Measurements from ENCODE around the gene NUMA1. TPM values are rescaled to one million over a fixed set of nuclear protein-coding genes. Genes with fewer than 3 reads are reported as not detected.

Gene NUMA1
- total and polyA plus RNA-seq, 9 of the 15 experiments (the other 6 are each of a cell fraction or from before 2014, with no cell fraction given), result 4.1 to 104 (median 51.2) TPM

DNA sequence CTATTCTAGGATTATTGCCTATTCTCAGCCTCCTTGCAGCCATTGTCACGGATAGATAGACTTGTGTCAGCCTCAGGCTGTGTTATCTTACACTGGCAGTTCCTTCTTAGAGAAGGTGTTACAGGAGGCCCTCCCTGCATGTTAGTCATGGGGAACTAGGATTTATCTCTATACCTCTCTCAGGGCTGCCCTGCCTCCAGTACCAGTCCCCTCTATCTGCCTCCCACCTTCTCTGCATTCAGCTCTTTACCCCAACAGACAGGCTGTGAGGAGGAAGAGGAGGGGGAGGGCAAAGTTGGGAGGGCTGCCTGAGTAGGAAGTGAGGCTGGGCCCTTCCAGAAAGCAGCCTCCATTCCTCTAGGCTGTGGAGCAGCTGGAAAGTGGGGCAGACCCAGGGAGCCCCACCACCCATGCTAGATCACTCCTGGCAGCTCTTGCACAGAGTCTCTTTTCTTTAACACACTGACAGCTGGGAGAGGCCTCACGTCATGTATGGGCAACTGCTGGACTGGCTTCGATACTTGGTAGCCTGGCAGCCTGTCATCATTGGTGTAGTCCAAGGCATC, 84.5 kb downstream of the NUMA1 start (continued):
- TF ChIP-seq GTF2E2 (tag; IDR thresholded peaks at IDR 0.05) (no peak), BHLHE40 (IDR thresholded peaks at IDR 0.05; ENCODE audit: low read length) (peak; percentile 57), NR2C2 (CRISPR knock-in tag; IDR thresholded peaks at IDR 0.05) (no peak), NR2C2 (tag; IDR thresholded peaks at IDR 0.05) (no peak), TCF3 (CRISPR knock-in tag; IDR thresholded peaks at IDR 0.05) (peak; percentile 98), TOE1 (IDR thresholded peaks at IDR 0.05; ENCODE audit: borderline replicate concordance) (0 out of 2 replicates have a peak, but pooled peaks have one; percentile 15), TOE1 (CRISPR knock-in tag; IDR thresholded peaks at IDR 0.05; ENCODE audit: borderline replicate concordance, low read depth) (no peak), SOX6 (IDR thresholded peaks at IDR 0.05) (peak; percentile 89), ZKSCAN1 (IDR thresholded peaks at IDR 0.05; ENCODE audit: low read depth, low read length) (0 out of 2 replicates have a peak, but pooled peaks have one; percentile 16), TAF9B (IDR thresholded peaks at IDR 0.05; ENCODE audit: partially characterized antibody) (no peak), IFI16 (CRISPR knock-in tag; IDR thresholded peaks at IDR 0.05) (no peak), SAP30 (IDR thresholded peaks at IDR 0.05; ENCODE audit: borderline replicate concordance, insufficient read depth, low read depth, low read length, poor library complexity, severe bottlenecking) (no peak), ZNF766 (CRISPR knock-in tag; conservative IDR thresholded peaks at IDR 0.05) (no peak), GATAD2A (IDR thresholded peaks at IDR 0.05) (no peak), NCOR1 (IDR thresholded peaks at IDR 0.05) (peak; percentile 94), KLF10 (CRISPR knock-in tag; IDR thresholded peaks at IDR 0.05) (no peak), RBBP5 (IDR thresholded peaks at IDR 0.05; ENCODE audit: borderline replicate concordance, insufficient read depth, low read length, poor library complexity, severe bottlenecking) (peak; percentile 29), ZFP36 (IDR thresholded peaks at IDR 0.05; ENCODE audit: low read depth, low read length, partially characterized antibody) (peak; percentile 11), STAG1 (CRISPR knock-in tag; IDR thresholded peaks at IDR 0.05; ENCODE audit: borderline replicate concordance) (no peak), BDP1 (IDR thresholded peaks at IDR 0.05; ENCODE audit: insufficient read depth, insufficient read length) (no peak), JUND (IDR thresholded peaks at IDR 0.05; ENCODE audit: borderline replicate concordance, low read depth, low read length) (peak; percentile 77), JUND (tag; IDR thresholded peaks at IDR 0.05; ENCODE audit: borderline replicate concordance, low read depth, low read length) (peak; percentile 65; the same call in 1 of the 3 replicates)
- TF ChIP-seq, protein P1, sequence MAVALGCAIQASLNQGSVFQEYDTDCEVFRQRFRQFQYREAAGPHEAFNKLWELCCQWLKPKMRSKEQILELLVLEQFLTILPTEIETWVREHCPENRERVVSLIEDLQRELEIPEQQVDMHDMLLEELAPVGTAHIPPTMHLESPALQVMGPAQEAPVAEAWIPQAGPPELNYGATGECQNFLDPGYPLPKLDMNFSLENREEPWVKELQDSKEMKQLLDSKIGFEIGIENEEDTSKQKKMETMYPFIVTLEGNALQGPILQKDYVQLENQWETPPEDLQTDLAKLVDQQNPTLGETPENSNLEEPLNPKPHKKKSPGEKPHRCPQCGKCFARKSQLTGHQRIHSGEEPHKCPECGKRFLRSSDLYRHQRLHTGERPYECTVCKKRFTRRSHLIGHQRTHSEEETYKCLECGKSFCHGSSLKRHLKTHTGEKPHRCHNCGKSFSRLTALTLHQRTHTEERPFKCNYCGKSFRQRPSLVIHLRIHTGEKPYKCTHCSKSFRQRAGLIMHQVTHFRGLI (CRISPR knock-in tag; IDR thresholded peaks at IDR 0.05), result no peak
- TF ChIP-seq, protein P2, sequence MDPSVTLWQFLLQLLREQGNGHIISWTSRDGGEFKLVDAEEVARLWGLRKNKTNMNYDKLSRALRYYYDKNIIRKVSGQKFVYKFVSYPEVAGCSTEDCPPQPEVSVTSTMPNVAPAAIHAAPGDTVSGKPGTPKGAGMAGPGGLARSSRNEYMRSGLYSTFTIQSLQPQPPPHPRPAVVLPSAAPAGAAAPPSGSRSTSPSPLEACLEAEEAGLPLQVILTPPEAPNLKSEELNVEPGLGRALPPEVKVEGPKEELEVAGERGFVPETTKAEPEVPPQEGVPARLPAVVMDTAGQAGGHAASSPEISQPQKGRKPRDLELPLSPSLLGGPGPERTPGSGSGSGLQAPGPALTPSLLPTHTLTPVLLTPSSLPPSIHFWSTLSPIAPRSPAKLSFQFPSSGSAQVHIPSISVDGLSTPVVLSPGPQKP (CRISPR knock-in tag; IDR thresholded peaks at IDR 0.05), result no peak

Data from K562 (cell line).